ENCODE results near the gene C2orf72. TPM values are rescaled to one million over a fixed set of nuclear protein-coding genes. Genes with fewer than 3 reads are reported as not detected.

Gene C2orf72
- total and polyA plus RNA-seq, 3 donors from 2014 or later, result 2.7 to 6.9 (median 5.3) TPM

DNA sequence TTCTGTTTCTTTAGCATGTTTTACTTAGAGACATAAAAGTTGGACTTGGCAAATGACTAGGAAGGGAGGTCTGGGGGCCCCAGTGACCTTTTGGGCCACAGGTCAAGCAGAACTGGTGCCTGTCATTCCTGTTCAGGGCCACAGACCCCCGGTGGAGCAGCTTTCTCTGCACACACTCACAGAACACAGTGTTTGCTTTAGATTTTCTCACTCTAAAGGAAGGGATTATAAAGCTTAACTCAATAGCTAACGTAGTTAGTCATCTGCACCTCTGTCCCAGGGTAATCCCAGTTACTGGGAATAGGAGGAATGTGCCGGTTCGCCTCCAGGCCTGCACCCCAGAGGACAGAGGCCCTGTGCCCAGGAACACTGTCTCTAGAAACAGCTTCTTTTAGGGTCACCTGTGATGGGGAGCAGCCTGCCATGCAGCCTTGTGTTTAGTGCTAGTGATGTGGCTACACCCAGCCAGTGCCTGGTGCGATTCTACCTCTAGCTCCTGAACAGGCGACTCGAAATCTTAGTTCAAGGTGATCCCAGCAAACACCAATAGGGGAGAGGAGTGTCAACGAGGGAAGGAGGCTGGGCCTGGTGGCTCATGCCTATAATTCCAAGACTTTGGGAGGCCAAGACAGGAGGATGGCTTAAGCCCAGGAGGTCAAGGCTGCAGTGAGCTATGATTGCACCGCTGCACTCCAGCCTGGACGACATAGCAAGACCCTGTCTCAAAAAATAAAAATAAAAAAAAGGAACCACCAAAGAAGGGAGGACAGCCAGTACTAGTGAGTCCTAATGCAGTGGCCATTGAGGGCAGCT, 29.8 kb upstream of the C2orf72 start:
- Histone ChIP-seq H3K27ac (no peak overlapping the region), H3K4me3 (no peak overlapping the region), H3K36me3 (ENCODE audit: low read depth, missing control alignments) (no peaks in the 10 kb centered on the region), H3K27me3 (no peaks in the 10 kb centered on the region), H3K9me3 (no peaks in the 10 kb centered on the region), H3K4me1 (no peaks in the 10 kb centered on the region)
- no peak for TF ChIP-seq POLR2A (IDR thresholded peaks at IDR 0.05)
- TF ChIP-seq, protein P1, sequence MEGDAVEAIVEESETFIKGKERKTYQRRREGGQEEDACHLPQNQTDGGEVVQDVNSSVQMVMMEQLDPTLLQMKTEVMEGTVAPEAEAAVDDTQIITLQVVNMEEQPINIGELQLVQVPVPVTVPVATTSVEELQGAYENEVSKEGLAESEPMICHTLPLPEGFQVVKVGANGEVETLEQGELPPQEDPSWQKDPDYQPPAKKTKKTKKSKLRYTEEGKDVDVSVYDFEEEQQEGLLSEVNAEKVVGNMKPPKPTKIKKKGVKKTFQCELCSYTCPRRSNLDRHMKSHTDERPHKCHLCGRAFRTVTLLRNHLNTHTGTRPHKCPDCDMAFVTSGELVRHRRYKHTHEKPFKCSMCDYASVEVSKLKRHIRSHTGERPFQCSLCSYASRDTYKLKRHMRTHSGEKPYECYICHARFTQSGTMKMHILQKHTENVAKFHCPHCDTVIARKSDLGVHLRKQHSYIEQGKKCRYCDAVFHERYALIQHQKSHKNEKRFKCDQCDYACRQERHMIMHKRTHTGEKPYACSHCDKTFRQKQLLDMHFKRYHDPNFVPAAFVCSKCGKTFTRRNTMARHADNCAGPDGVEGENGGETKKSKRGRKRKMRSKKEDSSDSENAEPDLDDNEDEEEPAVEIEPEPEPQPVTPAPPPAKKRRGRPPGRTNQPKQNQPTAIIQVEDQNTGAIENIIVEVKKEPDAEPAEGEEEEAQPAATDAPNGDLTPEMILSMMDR (IDR thresholded peaks at IDR 0.05), result no peak
- WGBS, 2 donors, result 75 to 81% methylated on average over 10 of the region's 10 CpGs
- intact Hi-C loops (cut with DNase I; ENCODE audit: low total_unique reads), result no loop called here
- no peak for DNase-seq

DNA sequence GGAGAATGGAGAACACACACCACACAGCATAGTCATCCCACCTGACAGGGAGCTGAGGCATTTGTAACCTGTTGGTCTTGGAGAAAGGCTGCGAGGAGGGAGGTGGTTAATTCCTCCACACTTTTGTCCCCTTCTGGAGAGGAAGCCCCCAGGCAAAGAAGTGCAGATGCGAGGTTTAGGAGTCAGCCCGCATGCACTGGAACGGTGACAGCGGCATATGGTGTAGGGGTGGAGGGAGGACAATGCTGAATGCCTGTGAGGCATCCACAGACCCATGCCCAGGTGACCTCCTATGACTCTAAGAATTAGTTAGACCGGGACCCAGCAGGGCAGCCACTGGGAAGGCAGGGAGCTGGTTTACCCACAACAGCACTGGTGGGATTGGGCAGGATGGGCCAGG, 29.2 kb upstream of the C2orf72 start:
- H3K4me1 ChIP-seq, result no peaks in the 10 kb centered on the region
- H3K9me3 ChIP-seq, result no peaks in the 10 kb centered on the region
- WGBS, 2 donors, result 85 to 89% methylated on average over 6 of the region's 6 CpGs
- intact Hi-C loops (cut with DNase I; ENCODE audit: low total_unique reads), result no loop called here
- no peak for DNase-seq
- H3K27me3 ChIP-seq, result no peaks in the 10 kb centered on the region
- TF ChIP-seq, protein P1 (IDR thresholded peaks at IDR 0.05), result no peak
- no peak for TF ChIP-seq POLR2A (IDR thresholded peaks at IDR 0.05)
- no peak overlapping the region for H3K4me3 ChIP-seq
- no peaks in the 10 kb centered on the region for H3K36me3 ChIP-seq (ENCODE audit: low read depth, missing control alignments)
- H3K27ac ChIP-seq, result no peak overlapping the region

DNA sequence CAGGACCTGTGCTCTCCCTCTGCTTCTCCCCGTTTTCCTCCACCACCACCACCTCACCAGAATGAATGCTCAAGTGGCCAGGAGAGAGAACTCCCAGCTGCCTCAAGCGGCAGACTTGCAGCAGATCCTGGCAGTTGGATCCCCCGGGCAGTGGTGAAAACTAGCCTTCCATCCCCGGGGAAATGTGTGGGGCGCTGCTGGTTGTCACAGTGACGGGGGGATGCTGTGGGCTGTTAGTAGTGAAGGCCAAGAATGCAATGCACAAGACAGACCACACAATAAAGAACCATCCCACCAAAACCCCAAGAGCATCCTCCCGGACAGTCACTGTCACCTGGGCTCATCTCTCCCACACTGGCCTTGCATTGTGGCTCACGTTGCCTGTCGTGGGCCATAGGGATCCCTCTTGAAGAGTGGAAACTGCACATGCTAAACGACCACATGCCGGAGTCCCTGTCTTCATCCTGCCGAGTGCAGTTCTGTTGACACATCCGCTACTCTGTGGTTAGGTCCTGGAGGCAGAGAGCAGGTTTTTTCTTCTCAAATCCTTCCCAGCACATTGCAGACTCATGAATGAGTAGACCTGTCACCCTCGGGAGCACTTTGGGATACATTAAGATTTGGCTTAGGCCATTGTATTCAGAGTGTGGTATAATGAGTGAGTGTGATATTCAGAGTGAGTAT, 27.9 kb upstream of the C2orf72 start:
- no peak overlapping the region for H3K27ac ChIP-seq
- no peak overlapping the region for H3K4me3 ChIP-seq
- intact Hi-C loops (cut with DNase I; ENCODE audit: low total_unique reads), result no loop called here
- no peaks in the 10 kb centered on the region for H3K36me3 ChIP-seq (ENCODE audit: low read depth, missing control alignments)
- no peaks in the 10 kb centered on the region for H3K4me1 ChIP-seq
- H3K9me3 ChIP-seq, result no peaks in the 10 kb centered on the region
- TF ChIP-seq POLR2A (IDR thresholded peaks at IDR 0.05), result no peak
- TF ChIP-seq, protein P1 (IDR thresholded peaks at IDR 0.05), result no peak
- H3K27me3 ChIP-seq, result no peaks in the 10 kb centered on the region
- DNase-seq, result no peak
- WGBS, 2 donors, result 66 to 73% methylated on average over 8 to 14 of the region's 14 CpGs

DNA sequence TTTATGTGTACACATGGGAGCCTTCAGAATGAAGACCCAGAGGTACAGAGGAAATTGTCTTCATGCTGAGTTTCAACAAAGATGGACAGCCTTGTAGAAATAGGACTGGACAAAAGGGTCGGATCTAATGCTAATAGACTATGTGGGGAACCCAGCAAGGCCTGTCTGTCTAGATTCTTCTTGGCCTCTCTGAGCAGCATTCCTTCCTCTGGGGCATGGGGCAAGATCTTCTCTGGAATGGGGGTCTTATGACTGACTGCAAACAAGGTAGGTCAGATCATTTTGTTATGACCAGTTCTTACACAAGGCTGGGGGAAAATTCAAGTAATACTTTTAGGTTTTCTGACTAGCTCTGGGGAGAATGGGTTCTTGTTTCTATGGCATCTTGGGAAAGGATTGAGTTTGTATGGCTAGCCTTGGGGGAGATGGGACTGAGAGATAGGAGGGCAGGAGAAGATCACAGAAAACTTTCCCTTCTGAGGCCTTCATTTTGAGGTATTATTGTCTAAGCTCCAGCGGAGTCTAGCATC, 27.1 kb upstream of the C2orf72 start:
- Histone ChIP-seq H3K4me1 (no peaks in the 10 kb centered on the region), H3K36me3 (ENCODE audit: low read depth, missing control alignments) (no peaks in the 10 kb centered on the region), H3K27me3 (no peaks in the 10 kb centered on the region), H3K9me3 (no peaks in the 10 kb centered on the region), H3K27ac (no peak overlapping the region), H3K4me3 (no peak overlapping the region)
- TF ChIP-seq, protein P1 (IDR thresholded peaks at IDR 0.05), result no peak
- TF ChIP-seq POLR2A (IDR thresholded peaks at IDR 0.05), result no peak
- intact Hi-C loops (cut with DNase I; ENCODE audit: low total_unique reads), result no loop called here
- 61 to 64% methylated on average over 2 of the region's 2 CpGs for WGBS, 2 donors
- DNase-seq, result no peak
